HG03558 (cell line): ENCODE data around the gene PMS2.
"Not testable (repeated sequence)": the region's sequence is repeated elsewhere in the genome, so short reads cannot be mapped to it uniquely, and the experiment has no call there.

Experiments
- ATAC-seq: cut with Tn5 transposase; IDR thresholded peaks from one replicate; pipeline ENCODE4 v1.9.1; 2021; ENCODE audit warnings: moderate number of reproducible peaks; ENCODE audit not compliant: unreplicated experiment; ENCODE audit errors: extremely low read depth

Gene PMS2, protein sequence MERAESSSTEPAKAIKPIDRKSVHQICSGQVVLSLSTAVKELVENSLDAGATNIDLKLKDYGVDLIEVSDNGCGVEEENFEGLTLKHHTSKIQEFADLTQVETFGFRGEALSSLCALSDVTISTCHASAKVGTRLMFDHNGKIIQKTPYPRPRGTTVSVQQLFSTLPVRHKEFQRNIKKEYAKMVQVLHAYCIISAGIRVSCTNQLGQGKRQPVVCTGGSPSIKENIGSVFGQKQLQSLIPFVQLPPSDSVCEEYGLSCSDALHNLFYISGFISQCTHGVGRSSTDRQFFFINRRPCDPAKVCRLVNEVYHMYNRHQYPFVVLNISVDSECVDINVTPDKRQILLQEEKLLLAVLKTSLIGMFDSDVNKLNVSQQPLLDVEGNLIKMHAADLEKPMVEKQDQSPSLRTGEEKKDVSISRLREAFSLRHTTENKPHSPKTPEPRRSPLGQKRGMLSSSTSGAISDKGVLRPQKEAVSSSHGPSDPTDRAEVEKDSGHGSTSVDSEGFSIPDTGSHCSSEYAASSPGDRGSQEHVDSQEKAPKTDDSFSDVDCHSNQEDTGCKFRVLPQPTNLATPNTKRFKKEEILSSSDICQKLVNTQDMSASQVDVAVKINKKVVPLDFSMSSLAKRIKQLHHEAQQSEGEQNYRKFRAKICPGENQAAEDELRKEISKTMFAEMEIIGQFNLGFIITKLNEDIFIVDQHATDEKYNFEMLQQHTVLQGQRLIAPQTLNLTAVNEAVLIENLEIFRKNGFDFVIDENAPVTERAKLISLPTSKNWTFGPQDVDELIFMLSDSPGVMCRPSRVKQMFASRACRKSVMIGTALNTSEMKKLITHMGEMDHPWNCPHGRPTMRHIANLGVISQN

DNA sequence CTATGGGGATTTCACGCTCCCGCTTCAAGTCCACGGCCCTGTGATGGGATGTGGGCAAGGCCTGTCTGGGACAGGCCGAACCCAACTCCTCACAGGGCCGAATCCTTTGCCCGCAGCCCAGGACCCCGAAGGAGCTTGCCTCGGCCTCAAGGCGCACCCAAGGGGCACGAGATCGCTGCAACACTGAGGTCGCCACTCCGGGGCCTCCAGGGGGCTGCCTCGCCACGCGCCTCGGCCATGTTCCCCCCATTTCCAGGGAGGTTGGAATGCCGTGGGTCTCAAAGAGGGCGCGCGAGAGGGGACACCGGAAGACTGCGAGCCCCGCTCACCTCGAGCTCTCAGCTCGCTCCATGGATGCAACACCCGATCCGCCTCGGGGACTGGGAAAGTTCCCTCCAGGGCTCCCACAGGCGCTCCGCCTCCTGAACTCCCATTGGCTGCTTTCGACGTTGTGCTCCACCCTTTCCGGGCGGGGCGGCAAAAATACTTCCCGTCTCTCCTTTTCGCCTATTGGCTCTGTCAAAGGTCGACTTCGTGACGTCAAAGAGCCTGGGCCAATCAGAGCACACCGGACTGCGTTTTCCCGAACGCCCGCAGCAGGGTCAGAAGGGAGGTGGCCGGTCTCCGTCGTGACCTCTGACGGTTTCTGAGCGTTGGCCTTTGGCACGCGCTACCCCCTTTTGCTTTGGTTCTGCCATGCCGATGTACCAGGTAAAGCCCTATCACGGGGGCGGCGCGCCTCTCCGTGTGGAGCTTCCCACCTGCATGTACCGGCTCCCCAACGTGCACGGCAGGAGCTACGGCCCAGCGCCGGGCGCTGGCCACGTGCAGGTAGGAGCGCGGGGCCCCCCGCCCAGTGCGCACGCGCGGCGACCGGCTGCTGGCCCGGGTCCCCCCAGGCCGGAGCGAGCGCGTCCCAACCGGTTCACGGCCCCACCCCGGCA, at the start of gene PMS2, which contains the start of gene AIMP2:
Gene PMS2, minus strand, starts transcription at position 382 of the 944 bp plus-strand sequence. Its CDS starts 30 bp downstream, at position 352.
Gene AIMP2, plus strand, starts transcription at position 605 of the 944 bp plus-strand sequence. Its CDS starts 92 bp downstream, at position 697.
- ATAC-seq = peak; percentile 86

- no peak for ATAC-seq
These were observed 48.7 kb upstream of the PMS2 start for GRCh38 chr7:6057316-6058129.

DNA sequence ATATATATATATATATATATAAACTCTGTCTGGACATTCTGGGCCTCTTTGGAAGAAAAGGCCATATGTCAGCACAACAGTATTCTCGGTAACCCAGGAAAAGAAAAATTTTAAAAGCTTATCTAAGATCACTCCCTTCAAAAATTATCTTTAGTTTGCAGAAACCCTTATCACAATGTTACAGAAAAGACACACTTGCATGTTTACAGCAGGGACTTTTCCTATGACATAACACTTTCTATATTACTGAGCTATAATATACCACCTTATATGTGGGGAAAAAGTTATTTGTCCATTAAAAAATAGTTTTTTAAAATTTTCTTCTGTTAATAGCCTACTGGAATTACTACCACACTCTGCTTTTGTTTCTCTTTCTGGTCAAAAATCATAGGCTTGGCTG, 47.8 kb upstream of the PMS2 start:
- no peak for ATAC-seq

GRCh38 chr7:6051185-6051584, 42.3 kb upstream of the PMS2 start:
- ATAC-seq = not testable (repeated sequence)

DNA sequence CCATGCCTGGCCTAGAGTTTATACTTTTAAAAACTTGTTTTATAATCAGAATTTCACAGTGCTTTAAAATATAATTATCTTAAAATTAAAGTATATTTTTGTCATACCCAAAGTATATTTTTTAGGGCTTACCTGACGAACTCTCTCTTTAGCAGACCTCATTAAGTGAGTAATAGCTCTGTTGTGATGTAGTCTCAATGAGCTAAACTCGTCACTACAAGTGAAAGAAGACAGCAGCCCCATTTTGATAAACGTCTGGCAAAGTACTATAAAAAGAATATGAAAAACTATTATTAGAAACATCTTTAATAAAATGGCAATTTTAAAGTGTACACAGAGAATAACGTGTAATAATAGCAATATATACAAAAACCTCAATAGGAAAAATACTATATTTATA, 40.9 kb upstream of the PMS2 start:
- ATAC-seq = no peak

DNA sequence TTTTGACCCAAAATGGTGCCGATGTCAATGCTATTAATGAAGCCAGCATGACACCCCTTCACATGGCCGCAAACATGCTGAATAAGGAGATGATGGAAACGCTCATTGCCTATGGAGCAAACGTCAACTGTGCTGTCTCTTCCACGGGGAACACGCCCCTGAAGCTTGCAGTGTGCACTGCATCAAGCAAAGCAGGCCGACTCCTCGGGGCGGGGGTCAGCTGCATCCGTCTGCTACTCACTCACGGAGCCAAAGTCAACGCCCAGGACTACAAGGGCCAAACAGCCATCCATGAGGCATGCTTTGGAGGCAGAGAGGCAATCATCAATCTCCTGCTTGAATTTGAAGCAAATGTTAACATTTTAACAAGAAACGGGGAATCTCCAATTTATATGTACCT, 26.8 kb upstream of the PMS2 start:
- no peak for ATAC-seq

DNA sequence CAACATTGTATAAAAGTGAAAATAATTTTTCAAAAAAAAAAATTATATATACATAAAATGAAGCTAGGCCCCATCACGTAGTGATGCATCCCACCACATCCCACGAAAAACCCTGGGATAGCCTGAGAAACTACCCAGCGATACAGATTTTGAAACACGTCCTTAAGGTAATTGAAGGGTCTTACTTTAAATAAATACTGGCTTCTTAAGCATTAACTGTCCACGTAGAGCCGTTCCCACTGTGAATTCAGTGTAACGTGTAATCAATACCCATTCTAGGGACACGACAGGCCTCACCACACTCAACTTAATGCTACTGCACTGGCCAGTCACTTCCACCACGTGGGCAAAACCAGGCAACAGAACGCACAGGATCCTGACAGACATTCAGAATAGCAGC, 26.3 kb upstream of the PMS2 start:
- ATAC-seq = no peak

DNA sequence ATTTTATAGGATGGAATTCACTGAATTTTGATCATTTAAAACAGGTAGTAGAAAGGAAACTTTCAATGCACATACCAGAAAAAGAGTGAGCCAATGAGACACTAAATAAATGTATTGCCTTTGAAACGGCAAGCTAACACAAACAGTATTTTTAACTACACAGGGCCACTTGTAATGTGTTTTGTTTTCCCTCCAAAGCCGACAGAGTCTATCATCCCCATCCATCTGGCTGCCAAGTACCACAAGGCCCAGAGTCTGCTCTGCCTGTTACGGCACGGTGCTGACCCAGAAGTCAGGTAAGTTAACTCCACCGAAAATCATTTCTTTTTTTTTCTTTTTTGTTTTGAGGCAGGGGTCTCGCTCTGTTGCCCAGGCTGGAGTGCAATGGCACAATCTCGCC, 23.8 kb upstream of the PMS2 start:
- ATAC-seq = no peak

DNA sequence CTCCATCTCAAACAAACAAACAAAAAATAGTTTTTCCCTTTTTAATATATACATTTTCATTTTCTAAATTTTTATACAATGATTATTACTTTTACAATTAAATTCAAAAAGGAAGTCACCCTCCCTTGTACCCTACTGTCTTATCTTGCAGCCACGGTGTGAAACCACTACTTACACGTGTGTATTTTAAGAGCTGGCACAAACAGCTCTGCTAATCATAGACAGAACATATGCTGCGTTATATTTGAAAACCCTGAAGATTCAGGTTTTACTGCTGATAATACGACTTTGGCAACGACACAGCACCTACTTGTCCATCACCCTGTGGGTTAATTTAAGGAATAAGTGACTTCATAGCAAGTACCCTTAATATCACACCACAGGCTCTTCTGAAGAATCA, 23.3 kb upstream of the PMS2 start:
- ATAC-seq = no peak

- no peak for ATAC-seq
These were observed 22.7 kb upstream of the PMS2 start for GRCh38 chr7:6031567-6031966.

- ATAC-seq = no peak
These were observed 22.1 kb upstream of the PMS2 start, which contains the start of gene ANKRD61 for GRCh38 chr7:6030988-6031387. ANKRD61 (plus strand) TSS chr7:6031376; CDS start chr7:6031376, 0 bp downstream.

DNA sequence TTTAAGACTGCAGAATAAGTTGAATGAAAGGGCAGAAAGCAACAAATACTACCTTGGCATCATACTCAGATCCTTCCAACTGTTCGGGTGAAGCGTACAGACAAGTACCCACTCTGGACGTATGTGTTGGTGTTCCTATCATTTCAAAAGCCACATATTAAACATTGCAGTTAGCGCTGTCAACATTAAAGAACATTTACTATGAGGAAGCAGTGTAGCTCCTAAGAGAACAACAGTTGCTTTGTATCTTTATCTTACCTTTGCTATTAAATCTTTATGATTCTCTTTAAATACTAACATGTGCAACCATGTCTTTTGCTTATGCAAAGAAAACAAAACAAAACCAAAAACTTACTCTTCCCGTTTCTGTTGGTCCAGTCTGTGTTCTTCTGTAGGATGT, 19.7 kb upstream of the PMS2 start:
- ATAC-seq = no peak

DNA sequence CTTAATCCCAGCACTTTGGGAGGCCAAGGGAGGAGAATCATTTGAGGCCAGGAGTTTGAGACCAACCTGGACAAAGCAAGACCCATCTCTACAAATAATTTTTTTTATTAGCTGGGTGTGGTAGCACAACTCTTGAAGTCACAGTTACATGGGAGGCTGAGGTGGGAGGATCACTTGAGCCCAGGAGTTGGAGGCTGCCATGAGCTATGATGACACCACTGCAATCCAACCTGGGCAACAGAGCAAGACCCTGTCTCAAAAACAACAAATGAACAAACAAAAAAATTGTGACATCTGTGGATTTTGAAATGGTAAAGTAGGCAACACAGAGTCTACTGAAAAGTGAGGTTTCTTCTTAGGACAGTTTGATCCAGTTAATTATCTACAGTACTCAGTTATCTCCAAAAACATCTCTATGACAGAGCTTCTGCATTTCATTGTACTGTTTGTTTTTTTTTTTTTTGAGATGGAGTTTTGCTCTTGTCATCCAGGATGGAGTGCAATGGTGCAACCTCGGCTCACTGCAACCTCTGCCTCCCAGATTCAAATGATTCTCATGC, 19.0 kb upstream of the PMS2 start:
- ATAC-seq = no peak

DNA sequence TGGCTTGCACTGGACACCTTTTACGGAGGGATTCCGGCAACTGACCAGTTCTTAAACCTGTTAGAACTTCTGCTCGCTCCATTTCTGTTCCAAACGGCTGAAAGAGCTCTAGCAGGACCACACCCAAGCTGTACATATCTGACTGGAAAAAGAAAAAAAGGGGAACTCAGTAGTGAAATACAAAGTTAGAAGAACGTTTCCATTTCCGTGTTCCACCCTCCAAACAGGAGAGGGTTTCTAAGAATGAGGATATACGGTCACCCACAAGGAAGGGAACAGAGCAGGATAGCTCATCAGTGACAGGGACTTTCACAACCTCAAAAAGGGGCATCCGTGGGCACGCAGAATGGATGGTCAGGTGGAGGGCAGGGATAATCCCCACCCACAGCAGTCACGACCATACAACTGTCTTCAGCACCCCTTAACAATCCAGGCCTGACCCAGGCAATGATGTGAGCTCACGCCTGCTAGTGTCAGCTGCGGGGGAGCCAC, 18.0 kb upstream of the PMS2 start:
- no peak for ATAC-seq

DNA sequence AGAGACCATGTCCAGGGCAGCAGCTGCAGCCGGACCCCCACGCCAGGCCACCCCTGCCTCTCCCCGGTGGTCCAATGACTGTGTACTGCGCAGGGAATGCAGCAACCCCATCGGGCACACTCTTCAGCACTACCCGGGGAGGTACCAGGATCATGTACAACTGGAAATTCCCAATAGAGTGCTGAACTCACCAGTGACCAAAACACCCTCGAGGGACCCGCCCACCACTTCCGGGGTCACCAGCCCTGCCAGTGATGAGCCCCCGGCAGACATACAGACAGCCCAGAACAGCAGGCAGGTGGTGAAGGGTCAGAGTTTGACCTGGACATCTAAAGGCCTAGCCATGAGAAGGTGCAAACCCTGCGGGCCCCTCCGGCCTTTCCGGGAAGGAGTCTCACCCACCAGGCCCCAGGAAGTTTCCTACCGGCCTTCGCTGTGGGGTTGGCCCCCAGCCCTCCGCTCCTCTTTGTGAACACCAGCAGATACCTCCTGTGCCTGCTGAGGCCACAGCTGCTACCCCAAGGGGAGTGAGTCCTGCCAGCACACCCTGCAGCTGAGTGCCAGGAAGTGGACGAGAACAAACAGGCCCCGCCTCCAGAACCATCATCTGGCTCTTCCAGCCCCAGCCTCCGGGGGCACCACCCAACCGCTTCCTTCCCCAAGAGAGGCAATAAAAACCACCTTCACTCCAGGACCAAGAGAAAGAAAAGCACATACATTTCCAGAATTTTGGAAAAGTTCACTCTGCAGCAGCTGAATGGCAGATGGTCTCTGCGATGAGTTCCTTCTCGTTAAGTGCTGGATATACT, 17.4 kb upstream of the PMS2 start:
- ATAC-seq = peak; percentile 66

- no peak for ATAC-seq
These were observed 15.2 kb upstream of the PMS2 start for GRCh38 chr7:6023974-6024435.

DNA sequence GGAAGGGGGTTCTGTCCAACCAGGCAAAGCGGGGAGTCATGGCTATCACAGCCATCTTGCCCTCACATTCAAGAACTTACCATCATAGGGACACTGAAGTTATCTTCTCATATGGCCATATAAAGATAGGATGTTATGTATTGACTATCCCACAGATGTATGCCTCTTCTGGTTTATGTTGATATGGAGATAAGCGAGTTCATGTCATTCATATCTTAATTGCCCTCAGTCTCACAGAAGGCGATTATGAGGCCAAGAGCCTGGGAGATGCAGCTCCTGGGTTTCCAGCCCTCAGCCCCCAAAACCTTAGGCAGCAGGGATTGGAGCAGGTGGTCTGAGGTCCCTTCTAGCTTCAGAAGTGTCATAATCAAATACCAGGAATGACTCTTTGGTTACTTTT, 13.9 kb upstream of the PMS2 start:
- no peak for ATAC-seq
